Mucosa of rectum (tissue), 2 donors: Measurements from ENCODE around the gene CAMK1D.

ENCODE experiments used
- H3K27ac ChIP-seq, 2 donors: one replicate each; pipeline ENCODE4 v1.7.0; 2013; ENCODE audit warnings: inconsistent platforms in 2 of 2, low read depth in 2 of 2, low read length in 2 of 2
- H3K27me3 ChIP-seq, 2 donors: one replicate each; pipeline ENCODE4 v1.7.0; 2013; ENCODE audit warnings: low read length in 2 of 2; ENCODE audit not compliant: control insufficient read depth in 2 of 2, insufficient read depth in 2 of 2
- H3K36me3 ChIP-seq, 2 donors: one replicate each; pipeline ENCODE4 v1.7.0; 2013; ENCODE audit warnings: low read length in 2 of 2; ENCODE audit not compliant: control insufficient read depth in 2 of 2, insufficient read depth in 2 of 2
- H3K4me1 ChIP-seq, 2 donors: one replicate each; pipeline ENCODE4 v1.7.0; 2013; ENCODE audit warnings: low read length in 2 of 2, mild to moderate bottlenecking in 1 of 2; ENCODE audit not compliant: control insufficient read depth in 2 of 2, insufficient read depth in 2 of 2
- H3K4me3 ChIP-seq, 2 donors: one replicate each; pipeline ENCODE4 v1.7.0; 2013; ENCODE audit warnings: low read length in 2 of 2
- H3K9ac ChIP-seq, 2 donors: one replicate each; pipeline ENCODE4 v1.7.0; 2013; ENCODE audit warnings: low read length in 2 of 2, low read depth in 1 of 2, mild to moderate bottlenecking in 1 of 2
- H3K9me3 ChIP-seq, 2 donors: one replicate each; pipeline ENCODE4 v1.7.0; 2013; ENCODE audit warnings: low read length in 2 of 2; ENCODE audit not compliant: control insufficient read depth in 2 of 2
- donor health status: healthy.
- donor health status: Normal muscosa, but diverticular disease.

Gene CAMK1D

GRCh38 chr10:12638103-12638502, 288.8 kb downstream of the CAMK1D start:
- H3K27ac ChIP-seq: peak overlapping the region; percentile 57 to 76
- peaks cover 20 to 24% of the 10 kb centered on the region in 2 donors for H3K4me1 ChIP-seq
- H3K4me3 ChIP-seq: no peak overlapping the region
- H3K27me3 ChIP-seq: no peaks in the 10 kb centered on the region
- H3K9me3 ChIP-seq: no peaks in the 10 kb centered on the region
- peak overlapping the region in 1 of 2 donors; percentile 29 for H3K9ac ChIP-seq
- no peaks in the 10 kb centered on the region for H3K36me3 ChIP-seq

GRCh38 chr10:12638781-12639180, 289.4 kb downstream of the CAMK1D start:
- H3K9ac ChIP-seq: no peak overlapping the region
- peaks cover 20 to 24% of the 10 kb centered on the region in 2 donors for H3K4me1 ChIP-seq
- H3K27me3 ChIP-seq: no peaks in the 10 kb centered on the region
- no peak overlapping the region for H3K27ac ChIP-seq
- no peak overlapping the region for H3K4me3 ChIP-seq
- H3K9me3 ChIP-seq: no peaks in the 10 kb centered on the region
- H3K36me3 ChIP-seq: no peaks in the 10 kb centered on the region

GRCh38 chr10:12639996-12640944, 290.9 kb downstream of the CAMK1D start:
- no peak overlapping the region for H3K4me3 ChIP-seq
- no peak overlapping the region for H3K27ac ChIP-seq
- no peaks in the 10 kb centered on the region for H3K27me3 ChIP-seq
- H3K9ac ChIP-seq: no peak overlapping the region
- H3K9me3 ChIP-seq: no peaks in the 10 kb centered on the region
- no peaks in the 10 kb centered on the region for H3K36me3 ChIP-seq
- peaks cover 20 to 24% of the 10 kb centered on the region in 2 donors for H3K4me1 ChIP-seq

GRCh38 chr10:12642036-12642435, 292.7 kb downstream of the CAMK1D start:
- Histone ChIP-seq H3K27me3 (no peaks in the 10 kb centered on the region), H3K4me3 (no peak overlapping the region), H3K9ac (no peak overlapping the region), H3K36me3 (no peaks in the 10 kb centered on the region), H3K9me3 (no peaks in the 10 kb centered on the region), H3K27ac (no peak overlapping the region), H3K4me1 (peaks cover 11 to 14% of the 10 kb centered on the region in 2 donors)

- H3K4me3 ChIP-seq: no peak overlapping the region
- H3K27ac ChIP-seq: no peak overlapping the region
- H3K9me3 ChIP-seq: no peaks in the 10 kb centered on the region
- H3K4me1 ChIP-seq: peaks cover 5 to 7% of the 10 kb centered on the region in 2 donors
- no peaks in the 10 kb centered on the region for H3K36me3 ChIP-seq
- H3K9ac ChIP-seq: no peak overlapping the region
- no peaks in the 10 kb centered on the region for H3K27me3 ChIP-seq
Measured at GRCh38 chr10:12643279-12643678, 293.9 kb downstream of the CAMK1D start.

GRCh38 chr10:12644380-12645144, 295.2 kb downstream of the CAMK1D start:
- H3K4me3 ChIP-seq: no peak overlapping the region
- H3K4me1 ChIP-seq: no peaks in the 10 kb centered on the region
- H3K9ac ChIP-seq: no peak overlapping the region
- H3K9me3 ChIP-seq: no peaks in the 10 kb centered on the region
- no peaks in the 10 kb centered on the region for H3K27me3 ChIP-seq
- no peak overlapping the region for H3K27ac ChIP-seq
- H3K36me3 ChIP-seq: no peaks in the 10 kb centered on the region

- Histone ChIP-seq H3K4me1 (no peaks in the 10 kb centered on the region), H3K9me3 (no peaks in the 10 kb centered on the region), H3K4me3 (no peak overlapping the region), H3K27ac (no peak overlapping the region), H3K27me3 (no peaks in the 10 kb centered on the region), H3K9ac (no peak overlapping the region), H3K36me3 (no peaks in the 10 kb centered on the region)
Measured at GRCh38 chr10:12645449-12645848, 296.1 kb downstream of the CAMK1D start.

- Histone ChIP-seq H3K4me3 (no peak overlapping the region), H3K27ac (no peak overlapping the region), H3K9ac (no peak overlapping the region), H3K9me3 (peaks cover 0 to 3% of the 10 kb centered on the region in 2 donors), H3K4me1 (no peaks in the 10 kb centered on the region), H3K36me3 (no peaks in the 10 kb centered on the region), H3K27me3 (no peaks in the 10 kb centered on the region)
Measured at GRCh38 chr10:12649012-12649584, 299.8 kb downstream of the CAMK1D start.

- Histone ChIP-seq H3K4me1 (no peaks in the 10 kb centered on the region), H3K9me3 (peaks cover 0 to 3% of the 10 kb centered on the region in 2 donors), H3K27me3 (no peaks in the 10 kb centered on the region), H3K36me3 (no peaks in the 10 kb centered on the region), H3K9ac (no peak overlapping the region), H3K27ac (no peak overlapping the region), H3K4me3 (no peak overlapping the region)
Measured at GRCh38 chr10:12650122-12650521, 300.8 kb downstream of the CAMK1D start.
